GM19239 (cell line): Measurements from ENCODE around the gene EEFSEC.

Source experiments
- DNase-seq: peaks from one replicate; pipeline ENCODE4 v3.0.0; 2011; ENCODE audit warnings: low spot score; ENCODE audit not compliant: insufficient read length
- FAIRE-seq: peaks from 2 replicates; lab custom pipeline; 2011; peaks lifted over from hg19 to GRCh38; lab: Jason Lieb, UNC

The EEFSEC gene

GRCh38 chr3:128358156-128358895, 205.0 kb downstream of the EEFSEC start:
- DNase-seq (no peak), FAIRE-seq (no peak)

GRCh38 chr3:128359060-128359664, 205.9 kb downstream of the EEFSEC start:
- no peak for FAIRE-seq
- DNase-seq, result no peak

GRCh38 chr3:128359846-128360642, 206.8 kb downstream of the EEFSEC start:
- DNase-seq (no peak), FAIRE-seq (no peak)

GRCh38 chr3:128360705-128361271, 207.5 kb downstream of the EEFSEC start:
- FAIRE-seq (no peak), DNase-seq (no peak)

GRCh38 chr3:128362026-128362965, 209.0 kb downstream of the EEFSEC start:
- FAIRE-seq, result no peak
- no peak for DNase-seq

GRCh38 chr3:128364291-128364690, 211.0 kb downstream of the EEFSEC start:
- DNase-seq (no peak), FAIRE-seq (no peak)

- DNase-seq, result no peak
- no peak for FAIRE-seq
Observed at GRCh38 chr3:128364808-128365360, 211.6 kb downstream of the EEFSEC start.

- FAIRE-seq (no peak), DNase-seq (no peak)
Observed at GRCh38 chr3:128366136-128366535, 212.9 kb downstream of the EEFSEC start.

GRCh38 chr3:128366652-128367051, 213.4 kb downstream of the EEFSEC start:
- DNase-seq (no peak), FAIRE-seq (no peak)

- FAIRE-seq (no peak), DNase-seq (no peak)
Observed at GRCh38 chr3:128367221-128367620, 213.9 kb downstream of the EEFSEC start.

- DNase-seq, result no peak
- FAIRE-seq, result no peak
Observed at GRCh38 chr3:128367761-128368160, 214.5 kb downstream of the EEFSEC start.

- FAIRE-seq, result no peak
- DNase-seq, result no peak
Observed at GRCh38 chr3:128368626-128369025, 215.3 kb downstream of the EEFSEC start.

- no peak for DNase-seq
- FAIRE-seq, result no peak
Observed at GRCh38 chr3:128369121-128369703, 215.9 kb downstream of the EEFSEC start.

GRCh38 chr3:128369881-128370642, 216.8 kb downstream of the EEFSEC start:
- no peak for DNase-seq
- no peak for FAIRE-seq

GRCh38 chr3:128372281-128372680, 219.0 kb downstream of the EEFSEC start:
- DNase-seq (no peak), FAIRE-seq (no peak)

- FAIRE-seq (no peak), DNase-seq (no peak)
Observed at GRCh38 chr3:128372707-128373533, 219.6 kb downstream of the EEFSEC start.

- FAIRE-seq (no peak), DNase-seq (no peak)
Observed at GRCh38 chr3:128374746-128375445, 221.6 kb downstream of the EEFSEC start.
